ENCODE results near the gene CLDN24.

Gene CLDN24

DNA sequence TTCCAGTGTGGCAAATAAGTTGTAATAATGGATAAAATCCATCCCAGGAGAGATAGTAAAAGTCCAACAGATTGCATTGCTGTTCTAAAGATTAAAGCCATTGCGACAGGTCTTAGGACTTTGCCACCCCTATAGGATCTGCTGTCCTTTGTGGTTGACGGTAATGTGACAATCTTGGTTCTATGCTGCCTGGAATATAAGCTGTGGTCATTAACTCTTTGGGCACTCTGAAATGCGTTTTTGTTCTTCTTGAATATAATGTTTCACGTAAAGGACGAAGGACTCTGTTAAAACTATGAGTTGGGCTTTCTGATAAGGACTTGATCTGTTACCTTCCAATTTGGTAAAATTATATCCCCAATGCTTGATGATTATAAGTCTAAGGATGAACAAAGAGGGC lies at the start of gene CLDN24:
Gene CLDN24 (minus strand): TSS at position 101 of the 400 bp plus-strand sequence. CDS start 0 bp downstream, at position 101.
- H3K9me2 ChIP-seq (ENCODE audit: low read depth, low read length), result no peaks in the 10 kb centered on the region
- no peak within 1 kb of the TSS for H3K27ac ChIP-seq (ENCODE audit: low read depth, low read length, poor library complexity, severe bottlenecking)
- no peaks in the 10 kb centered on the region for H4K20me1 ChIP-seq (ENCODE audit: insufficient read depth, low read length)
- no peak within 1 kb of the TSS for H3K4me3 ChIP-seq (ENCODE audit: low read depth, low read length, poor library complexity, severe bottlenecking)
- no peak within 1 kb of the TSS for H3K4me2 ChIP-seq (ENCODE audit: low read length)
- H3K9ac ChIP-seq (ENCODE audit: low read length), result no peak within 1 kb of the TSS
- no peaks in the 10 kb centered on the region for H3K36me3 ChIP-seq (ENCODE audit: insufficient read depth, low read length)
- no peaks in the 10 kb centered on the region for H3K79me2 ChIP-seq (ENCODE audit: insufficient read depth, low read length)
- no peaks in the 10 kb centered on the region for H3K4me1 ChIP-seq (ENCODE audit: insufficient read depth, low read length, severe bottlenecking)
- H3K27me3 ChIP-seq (ENCODE audit: insufficient read depth, low read length), result no peaks in the 10 kb centered on the region
- TF ChIP-seq, protein P1, sequence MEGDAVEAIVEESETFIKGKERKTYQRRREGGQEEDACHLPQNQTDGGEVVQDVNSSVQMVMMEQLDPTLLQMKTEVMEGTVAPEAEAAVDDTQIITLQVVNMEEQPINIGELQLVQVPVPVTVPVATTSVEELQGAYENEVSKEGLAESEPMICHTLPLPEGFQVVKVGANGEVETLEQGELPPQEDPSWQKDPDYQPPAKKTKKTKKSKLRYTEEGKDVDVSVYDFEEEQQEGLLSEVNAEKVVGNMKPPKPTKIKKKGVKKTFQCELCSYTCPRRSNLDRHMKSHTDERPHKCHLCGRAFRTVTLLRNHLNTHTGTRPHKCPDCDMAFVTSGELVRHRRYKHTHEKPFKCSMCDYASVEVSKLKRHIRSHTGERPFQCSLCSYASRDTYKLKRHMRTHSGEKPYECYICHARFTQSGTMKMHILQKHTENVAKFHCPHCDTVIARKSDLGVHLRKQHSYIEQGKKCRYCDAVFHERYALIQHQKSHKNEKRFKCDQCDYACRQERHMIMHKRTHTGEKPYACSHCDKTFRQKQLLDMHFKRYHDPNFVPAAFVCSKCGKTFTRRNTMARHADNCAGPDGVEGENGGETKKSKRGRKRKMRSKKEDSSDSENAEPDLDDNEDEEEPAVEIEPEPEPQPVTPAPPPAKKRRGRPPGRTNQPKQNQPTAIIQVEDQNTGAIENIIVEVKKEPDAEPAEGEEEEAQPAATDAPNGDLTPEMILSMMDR (IDR thresholded peaks at IDR 0.05; ENCODE audit: low read length), result no peak
- no peak for TF ChIP-seq EZH2 (IDR thresholded peaks at IDR 0.05; ENCODE audit: borderline replicate concordance, low read length)
- H3F3A ChIP-seq (ENCODE audit: insufficient read depth, low read length), result no peaks in the 10 kb centered on the region
- H2AFZ ChIP-seq (ENCODE audit: low read length), result no peak within 1 kb of the TSS
- no peaks in the 10 kb centered on the region for H3K9me3 ChIP-seq (ENCODE audit: low read length)

- Histone ChIP-seq H3K27me3 (ENCODE audit: insufficient read depth, low read length) (no peaks in the 10 kb centered on the region; the same call in 1 of the 2 replicates), H3K36me3 (ENCODE audit: insufficient read depth, low read length) (no peaks in the 10 kb centered on the region), H3K9me2 (ENCODE audit: low read depth, low read length) (no peaks in the 10 kb centered on the region), H3K4me3 (ENCODE audit: low read depth, low read length, poor library complexity, severe bottlenecking) (no peak overlapping the region), H3F3A (ENCODE audit: insufficient read depth, low read length) (no peaks in the 10 kb centered on the region), H3K79me2 (ENCODE audit: insufficient read depth, low read length) (no peaks in the 10 kb centered on the region), H3K27ac (ENCODE audit: low read depth, low read length, poor library complexity, severe bottlenecking) (no peak overlapping the region), H4K20me1 (ENCODE audit: insufficient read depth, low read length) (no peaks in the 10 kb centered on the region), H3K4me1 (ENCODE audit: insufficient read depth, low read length, severe bottlenecking) (no peaks in the 10 kb centered on the region), H3K9ac (ENCODE audit: low read length) (no peak overlapping the region), H2AFZ (ENCODE audit: low read length) (no peak overlapping the region), H3K9me3 (ENCODE audit: low read length) (no peaks in the 10 kb centered on the region), H3K4me2 (ENCODE audit: low read length) (no peak overlapping the region)
- TF ChIP-seq EZH2 (IDR thresholded peaks at IDR 0.05; ENCODE audit: borderline replicate concordance, low read length), result no peak
- TF ChIP-seq, protein P1 (IDR thresholded peaks at IDR 0.05; ENCODE audit: low read length), result no peak
Observed at GRCh38 chr4:183370786-183371185, 48.6 kb upstream of the CLDN24 start.

DNA sequence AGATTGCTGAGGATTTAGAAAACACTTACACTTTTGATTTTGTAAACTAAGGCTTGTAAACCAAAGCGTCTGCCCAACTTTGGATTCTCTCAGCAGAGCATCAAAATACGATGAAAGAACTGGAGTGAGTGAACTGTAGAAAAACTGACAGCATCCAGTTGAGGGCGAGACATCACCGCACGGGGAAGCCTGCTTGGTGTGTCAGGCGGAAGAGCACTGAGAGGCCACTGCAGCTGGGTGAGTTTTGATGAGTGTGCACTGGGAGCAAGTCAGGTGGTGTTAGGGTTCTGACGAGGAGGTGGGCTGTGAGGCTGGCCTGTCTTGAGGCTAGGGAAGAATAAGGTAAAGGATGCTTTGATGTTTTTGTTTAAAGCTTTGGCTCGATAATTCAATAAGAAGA lies 46.8 kb upstream of the CLDN24 start:
- Histone ChIP-seq H3K9me2 (ENCODE audit: low read depth, low read length) (no peaks in the 10 kb centered on the region), H3K9ac (ENCODE audit: low read length) (no peak overlapping the region), H4K20me1 (ENCODE audit: insufficient read depth, low read length) (no peaks in the 10 kb centered on the region), H2AFZ (ENCODE audit: low read length) (no peak overlapping the region), H3K27me3 (ENCODE audit: insufficient read depth, low read length) (no peaks in the 10 kb centered on the region; the same call in 1 of the 2 replicates), H3F3A (ENCODE audit: insufficient read depth, low read length) (no peaks in the 10 kb centered on the region), H3K4me2 (ENCODE audit: low read length) (no peak overlapping the region), H3K4me1 (ENCODE audit: insufficient read depth, low read length, severe bottlenecking) (no peaks in the 10 kb centered on the region), H3K79me2 (ENCODE audit: insufficient read depth, low read length) (no peaks in the 10 kb centered on the region), H3K9me3 (ENCODE audit: low read length) (no peaks in the 10 kb centered on the region), H3K4me3 (ENCODE audit: low read depth, low read length, poor library complexity, severe bottlenecking) (no peak overlapping the region), H3K27ac (ENCODE audit: low read depth, low read length, poor library complexity, severe bottlenecking) (no peak overlapping the region), H3K36me3 (ENCODE audit: insufficient read depth, low read length) (no peaks in the 10 kb centered on the region)
- TF ChIP-seq EZH2 (IDR thresholded peaks at IDR 0.05; ENCODE audit: borderline replicate concordance, low read length), result no peak
- TF ChIP-seq, protein P1 (IDR thresholded peaks at IDR 0.05; ENCODE audit: low read length), result no peak

Measured in OCI-LY1 (cell line).